Neural progenitor cell (in vitro differentiated cells): ENCODE results near the gene DEDD.

ENCODE experiments used
- EZH2 ChIP-seq: fragments of 200-600 bp; sonication (generic); IDR thresholded peaks from 2 replicates; pipeline ENCODE4 v1.6.1; 2017; ENCODE audit warnings: antibody characterized with exemption, mild to moderate bottlenecking, moderate library complexity
- TF ChIP-seq, protein P1 (sequence below): fragments of 200-600 bp; sonication (generic); IDR thresholded peaks from 2 replicates; pipeline ENCODE4 v1.5.1; 2017; ENCODE audit warnings: antibody characterized with exemption, mild to moderate bottlenecking

GRCh38 chr1:161159913-161160243 lies 27.4 kb upstream of the DEDD start:
- no peak for TF ChIP-seq EZH2
- TF ChIP-seq, protein P1, sequence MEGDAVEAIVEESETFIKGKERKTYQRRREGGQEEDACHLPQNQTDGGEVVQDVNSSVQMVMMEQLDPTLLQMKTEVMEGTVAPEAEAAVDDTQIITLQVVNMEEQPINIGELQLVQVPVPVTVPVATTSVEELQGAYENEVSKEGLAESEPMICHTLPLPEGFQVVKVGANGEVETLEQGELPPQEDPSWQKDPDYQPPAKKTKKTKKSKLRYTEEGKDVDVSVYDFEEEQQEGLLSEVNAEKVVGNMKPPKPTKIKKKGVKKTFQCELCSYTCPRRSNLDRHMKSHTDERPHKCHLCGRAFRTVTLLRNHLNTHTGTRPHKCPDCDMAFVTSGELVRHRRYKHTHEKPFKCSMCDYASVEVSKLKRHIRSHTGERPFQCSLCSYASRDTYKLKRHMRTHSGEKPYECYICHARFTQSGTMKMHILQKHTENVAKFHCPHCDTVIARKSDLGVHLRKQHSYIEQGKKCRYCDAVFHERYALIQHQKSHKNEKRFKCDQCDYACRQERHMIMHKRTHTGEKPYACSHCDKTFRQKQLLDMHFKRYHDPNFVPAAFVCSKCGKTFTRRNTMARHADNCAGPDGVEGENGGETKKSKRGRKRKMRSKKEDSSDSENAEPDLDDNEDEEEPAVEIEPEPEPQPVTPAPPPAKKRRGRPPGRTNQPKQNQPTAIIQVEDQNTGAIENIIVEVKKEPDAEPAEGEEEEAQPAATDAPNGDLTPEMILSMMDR, result no peak
